Hepatocyte (in vitro differentiated cells): ENCODE results near the gene S100A5.

Source experiments
- EZH2 ChIP-seq: fragments of 200-600 bp; sonication (generic); IDR thresholded peaks from 2 replicates; pipeline ENCODE4 v1.6.1; 2016; ENCODE audit warnings: antibody characterized with exemption, mild to moderate bottlenecking, borderline replicate concordance
- EZH2phosphoT487 ChIP-seq: fragments of 200-600 bp; sonication (generic); IDR thresholded peaks from one replicate; pipeline ENCODE4 v1.6.1; 2018; ENCODE audit warnings: antibody characterized with exemption, mild to moderate bottlenecking, low read depth, moderate library complexity; ENCODE audit not compliant: unreplicated experiment, severe bottlenecking
- TF ChIP-seq, protein P1 (sequence below): fragments of 200-600 bp; sonication (generic); IDR thresholded peaks from 2 replicates; pipeline ENCODE4 v1.5.1; 2016; ENCODE audit warnings: antibody characterized with exemption, mild to moderate bottlenecking; ENCODE audit not compliant: poor library complexity

DNA sequence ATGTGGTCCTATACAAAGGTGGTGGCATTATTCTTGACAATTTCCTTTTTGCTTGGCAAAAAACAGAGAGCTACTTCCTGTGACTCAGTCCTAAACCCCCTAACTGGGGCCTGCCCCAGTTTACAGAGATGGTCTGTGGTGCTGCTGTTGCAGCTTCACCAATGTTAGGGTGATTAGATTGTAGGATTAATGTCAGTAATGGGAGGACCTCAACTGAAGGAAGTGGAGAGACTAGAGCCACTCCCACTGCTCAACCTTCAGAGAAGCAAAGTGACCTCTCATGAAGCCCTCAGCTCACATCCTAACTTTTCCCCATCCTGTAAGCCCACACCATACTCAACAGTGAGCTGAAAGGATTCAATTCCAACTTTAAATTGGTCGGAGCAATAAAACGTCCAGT lies 8.6 kb downstream of the S100A5 start:
- TF ChIP-seq, protein P1, sequence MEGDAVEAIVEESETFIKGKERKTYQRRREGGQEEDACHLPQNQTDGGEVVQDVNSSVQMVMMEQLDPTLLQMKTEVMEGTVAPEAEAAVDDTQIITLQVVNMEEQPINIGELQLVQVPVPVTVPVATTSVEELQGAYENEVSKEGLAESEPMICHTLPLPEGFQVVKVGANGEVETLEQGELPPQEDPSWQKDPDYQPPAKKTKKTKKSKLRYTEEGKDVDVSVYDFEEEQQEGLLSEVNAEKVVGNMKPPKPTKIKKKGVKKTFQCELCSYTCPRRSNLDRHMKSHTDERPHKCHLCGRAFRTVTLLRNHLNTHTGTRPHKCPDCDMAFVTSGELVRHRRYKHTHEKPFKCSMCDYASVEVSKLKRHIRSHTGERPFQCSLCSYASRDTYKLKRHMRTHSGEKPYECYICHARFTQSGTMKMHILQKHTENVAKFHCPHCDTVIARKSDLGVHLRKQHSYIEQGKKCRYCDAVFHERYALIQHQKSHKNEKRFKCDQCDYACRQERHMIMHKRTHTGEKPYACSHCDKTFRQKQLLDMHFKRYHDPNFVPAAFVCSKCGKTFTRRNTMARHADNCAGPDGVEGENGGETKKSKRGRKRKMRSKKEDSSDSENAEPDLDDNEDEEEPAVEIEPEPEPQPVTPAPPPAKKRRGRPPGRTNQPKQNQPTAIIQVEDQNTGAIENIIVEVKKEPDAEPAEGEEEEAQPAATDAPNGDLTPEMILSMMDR, result no peak
- TF ChIP-seq EZH2phosphoT487, result no peak
- no peak for TF ChIP-seq EZH2
